GM19467 (cell line): ENCODE results near the gene MRGPRF.

ENCODE experiments used
- ATAC-seq: cut with Tn5 transposase; IDR thresholded peaks from one replicate; pipeline ENCODE4 v1.9.1; 2021; ENCODE audit warnings: mild to moderate bottlenecking, moderate library complexity; ENCODE audit not compliant: unreplicated experiment

MRGPRF gene

DNA sequence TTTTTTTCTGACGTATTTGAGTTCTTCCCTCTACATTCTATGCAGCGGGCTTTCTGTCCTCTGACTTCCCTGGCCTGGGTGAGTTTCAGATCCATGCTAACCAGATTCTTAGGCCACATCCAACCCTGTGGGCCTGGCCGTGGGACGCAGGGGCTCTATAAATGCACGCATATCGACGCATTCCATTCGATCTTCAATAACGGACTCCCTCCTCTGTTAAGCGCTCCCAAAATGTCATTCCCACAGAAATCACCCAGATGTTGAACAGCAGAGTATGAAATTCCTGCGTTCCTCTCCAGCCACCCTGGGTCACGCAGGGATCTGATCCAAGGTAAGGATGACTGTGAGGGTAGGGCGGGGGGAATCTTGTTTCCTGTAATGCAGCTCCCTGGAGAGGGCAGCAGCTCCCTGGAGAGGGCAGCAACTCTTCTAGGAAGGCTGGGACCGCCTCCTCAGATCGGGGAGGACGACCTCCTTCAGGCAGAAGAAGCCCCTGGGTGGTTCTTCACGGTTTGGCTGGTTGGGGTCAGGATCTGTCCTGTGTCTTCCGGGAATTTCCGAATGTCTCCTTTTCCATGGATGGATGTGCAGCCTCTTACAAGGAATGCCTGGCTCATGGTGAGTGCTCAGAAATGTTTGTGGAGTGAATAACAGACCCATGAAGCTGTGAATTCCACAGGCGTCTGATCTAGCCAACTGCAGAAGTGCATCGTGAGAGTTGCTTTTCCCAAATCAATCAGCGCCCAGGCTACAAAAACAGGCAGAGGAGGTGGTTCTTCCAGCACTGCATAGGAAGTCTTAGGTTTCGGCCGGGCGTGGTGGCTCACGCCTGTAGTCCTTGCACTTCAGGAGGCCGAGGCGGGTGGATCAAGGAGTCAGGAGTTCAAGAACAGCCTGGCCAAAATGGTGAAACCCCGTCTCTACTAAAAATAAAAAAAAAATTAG, 44.5 kb downstream of the MRGPRF start:
- ATAC-seq = no peak

DNA sequence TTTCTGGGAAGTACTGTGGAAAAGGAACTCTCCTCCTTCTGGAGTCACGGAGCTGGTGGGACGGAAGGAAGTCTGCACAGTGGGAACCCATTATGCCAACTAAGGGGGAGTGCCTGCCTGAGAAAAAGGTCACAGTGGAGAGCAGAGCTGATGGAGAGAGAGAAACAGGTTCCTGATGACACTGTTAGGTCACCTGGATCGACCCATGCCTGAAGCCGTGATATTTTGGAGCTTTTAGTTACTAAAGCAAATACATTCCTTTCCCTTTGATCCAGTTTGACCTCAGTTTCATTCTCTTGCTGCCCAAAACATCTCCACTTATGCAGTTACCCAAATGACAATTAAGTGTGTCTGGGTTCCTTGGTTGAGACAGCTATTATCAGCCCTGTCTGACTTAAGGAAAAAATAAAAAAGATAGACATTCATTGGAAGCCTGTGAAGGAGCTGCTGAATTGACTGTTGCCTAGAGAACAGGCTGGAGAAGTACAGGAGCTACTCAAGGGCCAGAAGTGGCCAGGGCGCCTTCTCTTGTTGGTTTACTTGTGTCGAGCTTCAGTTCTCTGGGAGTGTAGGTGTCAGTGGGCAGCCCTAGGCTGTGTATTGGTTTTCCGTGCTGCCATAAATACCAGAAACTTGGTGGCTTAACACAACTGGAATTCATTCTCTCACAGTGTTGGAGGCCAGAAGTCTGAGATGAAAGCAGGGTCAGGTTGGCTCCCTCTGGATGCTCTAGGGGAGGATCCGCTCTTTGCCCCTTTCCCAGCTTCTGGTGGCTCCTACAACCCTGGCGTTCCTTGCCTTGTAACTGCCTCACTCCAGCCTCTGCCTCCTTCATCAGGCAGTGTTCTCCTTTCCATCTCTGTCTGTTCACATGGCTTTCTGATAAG, 45.9 kb downstream of the MRGPRF start:
- ATAC-seq = no peak

DNA sequence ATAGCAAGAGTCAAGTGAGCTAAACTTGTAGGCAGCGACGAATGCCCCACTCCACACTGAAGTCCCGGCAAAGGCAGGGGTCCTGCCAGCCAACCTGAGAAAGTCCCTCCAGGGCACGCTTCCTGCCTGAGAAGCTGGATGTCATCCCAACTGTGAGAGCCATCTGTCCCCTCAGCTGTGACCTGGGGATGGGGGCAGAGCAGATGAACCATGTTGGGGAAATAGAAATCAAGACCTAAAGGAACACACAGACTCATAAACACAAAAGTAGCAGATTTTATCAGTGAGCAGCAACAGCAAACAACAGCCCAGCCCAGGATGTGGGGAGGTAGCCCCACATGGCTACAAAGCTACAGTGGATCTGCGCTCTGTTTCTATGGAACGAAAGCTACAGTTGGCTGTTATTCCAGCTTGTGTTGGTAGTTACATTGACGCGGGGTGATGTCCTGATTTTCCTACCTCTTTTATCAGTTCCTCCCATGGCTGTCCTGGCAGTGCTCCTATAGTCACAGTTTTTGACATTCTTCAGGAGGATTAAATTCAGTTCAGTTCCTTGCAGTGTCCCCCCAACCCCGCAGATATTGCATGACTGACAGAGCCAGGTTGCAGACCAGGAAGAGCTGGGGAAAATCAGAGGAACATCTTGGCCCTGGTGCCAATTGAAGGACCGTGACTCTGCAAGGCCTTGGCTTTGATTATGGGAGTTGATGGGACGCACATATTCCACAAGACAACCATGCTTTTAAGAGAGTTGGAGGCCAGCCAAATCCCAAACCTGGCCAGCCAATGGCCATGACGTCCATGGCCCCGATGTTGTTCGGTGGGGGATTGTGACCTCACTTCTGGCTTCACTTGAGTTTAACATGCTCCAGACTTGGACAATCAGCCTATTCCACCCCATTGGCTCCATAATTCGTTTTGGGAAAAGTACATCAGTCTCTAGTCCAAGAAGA, 46.9 kb downstream of the MRGPRF start:
- ATAC-seq = no peak

DNA sequence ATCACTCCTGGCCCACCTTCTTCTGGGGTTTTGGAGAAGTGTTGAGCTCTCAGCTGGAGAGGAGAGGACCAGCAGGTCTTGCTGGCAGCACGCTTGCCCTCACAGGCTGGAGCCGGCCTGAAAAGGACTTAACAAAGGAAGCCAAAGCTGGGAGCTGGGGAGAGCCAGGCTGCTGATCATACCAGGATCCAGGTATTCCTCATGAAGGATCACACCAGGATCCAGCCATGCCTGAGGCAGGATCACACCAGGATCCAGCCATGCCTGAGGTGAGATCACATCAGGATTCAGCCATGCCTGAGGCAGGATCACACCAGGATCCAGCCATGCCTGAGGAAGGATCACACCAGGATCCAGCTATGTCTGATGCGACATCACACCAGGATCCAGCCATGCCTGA, 49.3 kb downstream of the MRGPRF start:
- no peak for ATAC-seq

DNA sequence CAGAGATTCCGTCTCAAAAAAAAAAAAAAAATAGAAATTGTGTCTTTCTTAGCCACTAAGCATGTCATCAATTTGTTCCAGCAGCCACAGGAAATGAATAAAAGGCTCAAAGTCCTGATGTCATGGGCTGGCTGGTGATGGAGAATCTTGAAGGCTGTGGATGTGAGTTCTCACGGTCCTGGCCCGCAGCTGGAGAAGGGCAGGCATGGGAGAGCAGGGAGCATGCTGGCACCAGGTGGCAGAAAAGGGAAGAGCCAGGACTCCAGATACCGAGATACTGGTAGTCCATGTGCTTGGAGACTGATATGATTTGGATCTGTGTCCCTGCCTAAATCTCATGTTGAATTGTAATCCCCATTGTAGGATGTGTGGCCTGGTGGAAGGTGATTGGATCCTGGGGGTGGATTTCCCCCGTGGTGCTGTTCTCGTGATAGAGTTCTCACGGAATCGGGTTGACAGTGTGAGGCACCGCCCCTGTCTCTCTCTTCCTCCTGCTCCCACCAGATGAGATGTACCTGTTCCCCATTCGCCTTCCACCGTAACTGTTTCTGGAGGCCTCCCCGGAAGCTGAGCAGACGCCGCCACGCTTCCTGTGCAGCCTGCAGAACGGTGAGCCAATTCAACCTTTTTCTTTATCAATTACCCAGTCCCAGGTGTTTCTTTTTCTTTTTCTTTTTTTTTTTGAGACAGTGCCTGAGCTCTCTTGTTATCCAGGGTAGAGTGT, 50.4 kb downstream of the MRGPRF start:
- no peak for ATAC-seq

DNA sequence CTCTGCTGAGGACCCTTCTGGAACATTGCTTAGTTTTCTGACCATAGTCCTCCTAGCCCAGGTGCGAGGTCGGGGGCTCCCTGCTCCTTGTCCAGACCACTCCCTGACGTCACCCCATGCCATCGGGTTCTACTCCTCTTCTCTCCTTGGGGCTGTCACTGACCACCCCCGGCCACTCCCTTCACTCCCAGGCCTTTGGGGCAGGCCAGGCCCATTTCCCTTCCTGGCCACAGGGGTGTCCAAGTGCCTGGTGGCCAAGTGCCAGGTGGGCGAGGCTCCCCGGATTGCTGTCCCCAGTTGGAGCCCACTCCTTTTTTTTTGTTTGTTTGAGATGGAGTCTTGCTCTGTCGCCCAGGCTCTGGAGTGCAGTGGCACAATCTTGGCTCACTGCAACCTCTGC, 51.8 kb downstream of the MRGPRF start:
- ATAC-seq = no peak

DNA sequence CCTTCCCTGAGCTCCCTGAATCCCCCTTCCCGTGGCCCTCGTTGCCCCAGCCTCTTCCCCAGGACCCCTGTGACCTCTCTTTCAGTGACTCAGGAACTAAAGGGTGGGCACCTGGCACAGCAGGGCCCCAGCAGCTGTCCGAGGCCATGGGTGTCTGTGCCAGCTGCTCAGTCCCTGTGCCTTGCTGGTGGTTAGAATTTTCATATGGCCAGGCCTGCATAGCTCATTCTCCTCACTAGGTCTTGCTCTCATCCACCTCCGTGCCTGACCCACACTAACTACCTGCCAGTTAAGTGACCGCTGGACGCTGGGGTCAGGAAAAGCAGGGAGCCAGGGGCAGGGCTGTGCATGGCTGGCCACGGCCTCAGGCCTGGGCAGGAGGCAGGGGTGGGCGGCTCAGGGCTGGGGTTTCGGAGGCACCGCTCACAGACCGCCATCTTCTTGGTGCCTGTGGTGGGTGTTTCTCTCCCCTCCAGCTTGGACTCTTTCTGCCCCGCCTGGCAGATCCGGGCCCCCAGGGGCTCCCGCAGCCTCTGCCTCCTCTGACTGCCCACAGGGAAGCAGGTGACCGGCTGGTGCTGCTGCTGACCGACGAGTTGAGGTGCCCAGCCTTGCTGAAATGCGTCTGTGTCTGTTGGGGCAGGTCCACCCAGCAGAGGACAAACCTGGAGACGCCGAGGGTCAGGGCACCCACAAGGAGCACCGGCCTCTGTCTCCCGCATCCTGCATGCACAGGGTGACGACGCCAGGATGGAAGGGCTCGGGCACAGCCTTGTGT, 52.6 kb downstream of the MRGPRF start:
- no peak for ATAC-seq

DNA sequence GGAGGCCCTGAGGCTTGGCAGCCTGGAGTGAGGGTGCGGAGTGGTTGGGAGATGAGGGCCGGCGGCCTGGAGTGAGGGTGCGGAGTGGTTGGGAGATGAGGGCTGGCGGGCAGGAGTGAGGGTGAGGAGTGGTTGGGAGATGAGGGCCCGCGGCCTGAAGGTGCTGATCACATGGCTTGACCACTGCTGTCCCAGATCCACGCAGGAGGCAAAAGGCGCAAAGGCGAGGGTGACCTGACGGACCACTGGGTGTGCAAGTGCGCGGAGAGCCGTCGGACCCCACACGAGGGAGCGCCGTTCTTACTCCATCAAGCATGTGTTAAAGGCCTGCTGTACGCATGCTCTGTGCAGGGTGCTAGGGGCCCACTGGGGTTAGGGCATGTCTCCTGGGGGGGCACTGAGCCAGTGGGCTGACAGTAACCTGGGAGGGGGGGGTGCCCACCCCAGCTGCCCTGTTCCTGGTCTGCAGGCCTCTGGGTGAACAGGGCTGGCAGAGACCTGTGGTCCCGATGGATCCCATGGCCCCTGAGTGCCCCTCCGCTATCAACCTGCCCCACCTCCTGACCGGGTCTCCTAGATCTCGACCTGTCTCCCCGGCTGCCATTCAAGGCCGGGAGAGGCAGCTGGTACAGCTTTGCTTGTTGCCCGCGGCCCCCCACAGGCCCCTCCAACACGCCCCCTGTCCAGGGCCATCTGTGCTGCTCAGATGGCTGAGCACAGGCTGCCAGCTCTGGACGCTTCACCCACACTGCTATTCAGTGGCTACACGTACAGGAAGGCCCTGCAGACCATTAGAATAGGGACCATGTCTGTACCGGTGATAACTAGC, 53.4 kb downstream of the MRGPRF start:
- no peak for ATAC-seq

DNA sequence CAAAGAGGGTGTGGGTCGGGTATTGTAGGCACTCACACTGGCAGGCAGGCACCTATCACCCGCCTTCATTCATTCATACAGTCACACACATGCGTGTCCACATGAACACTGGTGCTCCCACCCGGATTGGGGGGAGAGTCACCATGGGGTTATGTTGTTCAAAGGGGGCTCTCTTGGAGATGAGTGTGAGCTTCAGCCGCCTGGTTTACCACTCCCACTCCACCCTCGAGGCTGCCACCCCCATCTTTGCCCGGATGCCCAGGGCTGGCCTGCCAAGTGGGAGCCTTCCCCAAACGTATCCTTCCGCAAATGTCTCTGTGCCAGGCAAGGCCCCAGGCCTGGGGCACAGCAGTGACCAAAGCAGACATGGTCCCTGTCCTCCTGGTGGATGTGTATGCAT, 54.8 kb downstream of the MRGPRF start:
- no peak for ATAC-seq

DNA sequence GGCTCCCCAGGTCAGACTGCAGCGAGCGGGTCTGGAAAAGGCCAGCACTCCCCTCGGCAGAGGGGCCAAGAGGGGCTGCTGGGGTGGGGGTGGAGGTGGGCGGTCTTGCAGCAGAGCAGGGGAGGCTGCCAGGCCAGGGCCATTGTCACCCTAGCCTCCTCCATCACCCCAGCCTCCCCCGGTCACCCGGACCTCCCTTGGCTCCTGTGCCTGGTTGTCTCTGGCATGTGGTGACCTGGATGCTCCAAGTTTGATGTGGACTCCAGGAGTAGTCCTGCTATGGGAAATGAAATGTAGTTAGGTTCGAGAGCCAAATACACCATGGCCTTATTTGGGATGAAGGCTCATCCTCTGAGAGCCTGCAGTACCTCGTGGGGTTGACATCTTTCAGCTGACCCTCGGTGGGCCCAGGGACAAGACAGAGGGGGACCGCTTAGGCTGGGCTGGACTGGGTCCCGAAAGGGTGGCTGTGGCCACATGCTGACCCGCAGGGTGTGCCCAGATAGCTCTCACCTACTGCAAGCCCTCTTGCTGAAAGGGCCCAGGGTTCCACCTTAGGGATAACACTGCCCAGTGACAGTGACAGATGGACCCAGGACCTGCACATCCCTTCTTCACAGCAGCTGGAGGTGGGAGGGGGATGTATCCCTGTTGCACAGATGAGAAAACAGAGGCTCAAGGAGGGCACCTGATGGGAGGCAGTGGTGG, 56.3 kb downstream of the MRGPRF start:
- no peak for ATAC-seq

DNA sequence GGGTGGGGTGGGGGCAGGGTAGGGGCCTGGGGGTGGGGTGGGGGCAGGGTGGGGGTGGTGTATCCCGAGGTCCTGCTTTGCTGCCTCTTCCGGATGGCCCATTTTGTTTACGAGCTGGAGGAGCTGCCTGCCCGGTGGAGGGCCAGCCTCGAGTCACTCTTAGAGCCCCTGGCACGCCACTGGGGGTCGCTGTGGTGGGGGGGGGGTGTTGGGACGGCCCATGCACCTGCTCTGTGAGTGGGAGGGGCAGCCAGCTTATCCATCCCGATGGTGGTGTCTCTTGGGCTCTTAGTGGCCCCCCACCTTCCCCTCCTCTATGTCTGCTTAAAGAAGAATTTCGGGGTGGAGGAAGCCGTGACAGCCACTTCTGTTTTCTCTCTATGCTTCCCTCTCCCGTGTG, 56.9 kb downstream of the MRGPRF start:
- no peak for ATAC-seq

DNA sequence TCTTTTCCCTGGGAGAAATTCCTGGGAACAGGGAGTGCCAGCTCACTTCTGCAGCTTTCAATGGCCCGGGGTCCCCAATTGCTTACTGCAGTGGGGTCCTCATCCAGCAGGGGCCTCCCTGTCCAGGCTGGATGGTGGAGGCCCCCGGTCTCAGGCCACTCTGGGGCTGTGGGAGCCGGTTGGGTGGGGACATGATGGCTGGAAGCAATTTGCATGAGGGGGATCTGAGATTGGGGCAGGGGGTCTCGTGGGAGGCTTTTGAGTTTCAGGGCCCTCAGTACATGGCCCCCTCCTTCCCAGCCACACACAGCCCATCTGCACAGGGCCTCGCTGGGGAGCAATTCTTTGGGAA, 57.5 kb downstream of the MRGPRF start:
- no peak for ATAC-seq

DNA sequence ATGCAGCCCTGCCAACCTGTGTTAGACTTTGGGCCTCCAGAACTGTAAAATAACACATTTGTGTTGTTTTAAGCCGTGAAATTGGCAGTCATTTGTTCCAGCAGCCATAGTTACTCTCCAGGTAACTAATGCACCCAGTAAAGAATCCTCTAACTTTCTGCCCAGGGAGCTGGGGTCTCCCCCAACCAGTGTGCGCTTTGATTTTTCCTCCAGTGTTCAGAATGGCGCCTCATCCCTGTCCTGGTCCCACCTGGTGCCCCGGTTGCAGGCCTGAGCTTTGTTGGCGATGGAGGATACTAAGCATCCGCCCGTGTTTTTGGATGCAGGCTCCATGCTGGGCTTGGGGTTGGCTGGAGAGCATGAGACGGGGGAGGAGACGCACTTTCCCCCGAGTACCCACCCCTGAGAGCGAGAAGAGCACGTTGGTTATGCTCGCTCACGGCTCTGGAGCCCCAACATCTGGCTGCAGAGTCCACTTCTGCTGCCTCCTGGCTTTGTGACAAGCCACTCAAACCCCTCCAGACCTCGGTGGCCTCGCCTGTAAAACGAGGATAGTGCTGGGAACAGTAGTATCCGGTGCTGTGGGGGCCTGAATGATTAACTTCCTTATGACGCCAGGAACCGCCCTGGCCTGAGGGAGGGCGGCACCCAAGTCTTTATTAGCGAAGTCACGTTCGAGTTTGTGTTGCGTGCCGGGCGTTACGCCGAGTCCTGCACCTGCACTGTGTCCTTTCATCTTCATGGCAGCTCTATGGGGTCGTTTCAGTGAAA, 58.0 kb downstream of the MRGPRF start:
- no peak for ATAC-seq
